Pancreas (tissue), 10 donors: ENCODE results near the gene TARS2. TPM values are rescaled to one million over a fixed set of nuclear protein-coding genes. Genes with fewer than 3 reads are reported as not detected.
A peak's percentile ranks its signal among the peaks of the same experiment; 100 is the strongest.

Source experiments
- ATAC-seq, 4 donors: fragments of 200-7000 bp; cut with Tn5 transposase; one replicate each; pipeline versions ENCODE4 v1.8.0 to v1.9.1; 2020; ENCODE audit warnings: mild to moderate bottlenecking in 4 of 4, moderate library complexity in 4 of 4
- DNase-seq, 6 donors: peaks; one replicate each; pipeline ENCODE4 v3.0.0-alpha.2; 2020
- FAIRE-seq: peaks from 2 replicates; lab custom pipeline; 2012; peaks lifted over from hg19 to GRCh38; lab: Jason Lieb, UNC
- H3K27ac ChIP-seq, 4 donors: fragments of 200-600 bp; sonication (generic); 1 replicate in 3 of 4; 2 replicates in 1 of 4; pipeline versions ENCODE4 v1.5.0 to v1.8.0; 2020
- H3K27me3 ChIP-seq, 4 donors: fragments of 200-600 bp; one replicate each; pipeline ENCODE4 v1.8.0; 2021
- H3K36me3 ChIP-seq, 3 donors: fragments of 200-600 bp; sonication (generic) in 1 of 3; one replicate each; pipeline versions ENCODE4 v1.5.0 to v1.8.0; 2020 to 2021
- H3K4me1 ChIP-seq, 3 donors: fragments of 200-600 bp; one replicate each; pipeline ENCODE4 v1.8.0; 2021
- H3K4me3 ChIP-seq, 4 donors: fragments of 200-600 bp; sonication (generic) in 2 of 4; one replicate each; pipeline versions ENCODE4 v1.5.0 to v1.8.0; 2020 to 2021
- H3K9me3 ChIP-seq, 4 donors: fragments of 200-600 bp; one replicate each; pipeline ENCODE4 v1.8.0; 2021
- CTCF ChIP-seq, 4 donors: fragments of 200-600 bp; sonication (generic) in 3 of 4; IDR thresholded peaks; one replicate each; pipeline versions ENCODE4 v1.5.0 to v1.8.0; 2021; ENCODE audit warnings: antibody characterized with exemption in 4 of 4
- WGBS, 2 donors: extraction: QIAGEN DNeasy Blood & Tissue Kit; methylation state at CpG; one replicate each; pipeline ENCODE4 v1.1.7; 2013; 5-methylcytosine and 5-hydroxymethylcytosine counted together
- intact Hi-C, 3 donors: fragments of 100-400 bp; cut with DNase I; formaldehyde crosslinking; loops; one replicate each; pipeline versions ENCODE4 v1.11.1 to v1.14.2; 2022
- polyA plus RNA-seq, 2 donors: library from polyadenylated mRNA; stranded (reverse); fragments of 200-250 nt; gene quantifications; one replicate each; pipeline ENCODE4 v1.2.3, GENCODE V29; 2013
- total RNA-seq, 6 donors: library from RNA; stranded (reverse); fragmentation: NEBNext Ultra II Directional in 4 of 6; extraction: Animal tissue kit (Norgen Biotek cat#: 25700) in 4 of 6; gene quantifications; one replicate each; pipeline versions ENCODE4 v1.2.1 to v1.2.4, GENCODE V29; 2021 to 2023
- donor health status: healthy with polysubstance abuse.
- donor health status: DM: no; HTN: no; CAD: no; lungs with moderate emphysema.
- donor health status: DM: no; HTN: no; CAD: no.
- donor health status: control.
- donor health status: control.
- donor health status: Bipolar disorder and iron deficiency.
- donor health status: DM: yes; HTN: yes; CAD: no.
- donor health status: DM: no; HTN: no; CAD: no.
- donor health status: DM: no; HTN: no; CAD: no.
- donor health status: DM: yes; HTN: yes; CAD: no.

TARS2 gene
- total and polyA plus RNA-seq, 8 donors = 6.9 to 13.6 (median 9.8) TPM

GRCh38 chr1:150549496-150550221 lies 62.4 kb downstream of the TARS2 start:
- DNase-seq = peak in 3 of 6 donors; percentile 45 to 79 (median 58)
- ATAC-seq = peak; percentile 6 to 23 (median 15)

GRCh38 chr1:150550222-150551050 lies 63.2 kb downstream of the TARS2 start:
- DNase-seq (no peak), ATAC-seq (peak in 1 of 4 donors; percentile 0), FAIRE-seq (no peak)
- H3K9me3 ChIP-seq = no peaks in the 10 kb centered on the region
- H3K4me3 ChIP-seq = no peak overlapping the region
- peaks cover 0 to 8% (median 0%) of the 10 kb centered on the region in 3 donors for H3K4me1 ChIP-seq
- intact Hi-C loops = no loop called here
- TF ChIP-seq CTCF (IDR thresholded peaks at IDR 0.05) = no peak
- no peaks in the 10 kb centered on the region for H3K27me3 ChIP-seq
- H3K27ac ChIP-seq = peak overlapping the region in 1 of 4 donors; percentile 4
- H3K36me3 ChIP-seq = no peaks in the 10 kb centered on the region
- 67 to 70% methylated on average over 22 of the region's 22 CpGs for WGBS, 2 donors

More at GRCh38 chr1:150549496-150550221, 62.4 kb downstream of the TARS2 start:
- no peaks in the 10 kb centered on the region for H3K9me3 ChIP-seq
- no peak overlapping the region for H3K27ac ChIP-seq
- peak overlapping the region in 3 of 4 donors; percentile 26 to 58 (median 41) for H3K4me3 ChIP-seq
- H3K27me3 ChIP-seq = no peaks in the 10 kb centered on the region
- intact Hi-C loops = no loop called here
- WGBS, 2 donors = 12 to 16% methylated on average over 30 to 43 of the region's 43 CpGs
- TF ChIP-seq CTCF (IDR thresholded peaks at IDR 0.05) = no peak
- H3K4me1 ChIP-seq = peaks cover 0 to 8% (median 0%) of the 10 kb centered on the region in 3 donors
- FAIRE-seq = no peak
- no peaks in the 10 kb centered on the region for H3K36me3 ChIP-seq

- peaks cover 0 to 8% (median 0%) of the 10 kb centered on the region in 3 donors for H3K4me1 ChIP-seq
- intact Hi-C loops = no loop called here
- DNase-seq = no peak
Measured at GRCh38 chr1:150551051-150551783, 64.0 kb downstream of the TARS2 start.

GRCh38 chr1:150551784-150552127 lies 64.5 kb downstream of the TARS2 start:
- no peaks in the 10 kb centered on the region for H3K27me3 ChIP-seq
- no peak overlapping the region for H3K4me3 ChIP-seq
- no peaks in the 10 kb centered on the region for H3K36me3 ChIP-seq
- DNase-seq = no peak
- H3K4me1 ChIP-seq = peaks cover 0 to 8% (median 0%) of the 10 kb centered on the region in 3 donors
- H3K9me3 ChIP-seq = no peaks in the 10 kb centered on the region
- no peak for FAIRE-seq
- no peak for TF ChIP-seq CTCF (IDR thresholded peaks at IDR 0.05)
- intact Hi-C loops = no loop called here
- H3K27ac ChIP-seq = peak overlapping the region in 1 of 4 donors; percentile 41
- ATAC-seq = no peak
- WGBS, 2 donors = 41 to 47% methylated on average over 1 of the region's 1 CpG

More at GRCh38 chr1:150551051-150551783, 64.0 kb downstream of the TARS2 start:
- no peak for TF ChIP-seq CTCF (IDR thresholded peaks at IDR 0.05)
- H3K27me3 ChIP-seq = no peaks in the 10 kb centered on the region
- FAIRE-seq (no peak), ATAC-seq (peak in 1 of 4 donors; percentile 1)
- no peak overlapping the region for H3K27ac ChIP-seq
- no peaks in the 10 kb centered on the region for H3K36me3 ChIP-seq
- no peak overlapping the region for H3K4me3 ChIP-seq
- 71 to 85% methylated on average over 11 of the region's 11 CpGs for WGBS, 2 donors
- H3K9me3 ChIP-seq = no peaks in the 10 kb centered on the region
